Tibial nerve (tissue), 3 donors: ENCODE measurements around the gene TAP2.

ENCODE experiments used
- CTCF ChIP-seq, 5 experiments: fragments of 200-600 bp in 3 of 5; fragments of 450-650 bp in 2 of 5; sonication (generic) in 3 of 5; IDR thresholded peaks; one replicate each; pipeline ENCODE4 v1.5.1; 2016 to 2019; ENCODE audit warnings: antibody characterized with exemption in 5 of 5, mild to moderate bottlenecking in 3 of 5, moderate library complexity in 2 of 5
- POLR2A ChIP-seq, 2 donors: fragments of 450-650 bp; IDR thresholded peaks; one replicate each; pipeline ENCODE4 v1.6.1; 2017; ENCODE audit warnings: antibody characterized with exemption in 2 of 2, mild to moderate bottlenecking in 2 of 2, moderate library complexity in 2 of 2

GRCh38 chr6:32816746-32817204, 21.8 kb downstream of the TAP2 start, which contains the start of gene HLA-DOB:
- TF ChIP-seq CTCF (IDR thresholded peaks at IDR 0.05) = no peak
- TF ChIP-seq POLR2A (IDR thresholded peaks at IDR 0.05) = no peak
